H7 (cell line): Measurements from ENCODE around the gene TMEM176B. TPM values are rescaled to one million over a fixed set of nuclear protein-coding genes. Genes with fewer than 3 reads are reported as not detected.
A peak's percentile ranks its signal among the peaks of the same experiment; 100 is the strongest.

Experiments
- DNase-seq: peaks from one replicate; pipeline ENCODE4 v3.0.0; 2012
- H3K27me3 ChIP-seq: 2 replicates; pipeline ENCODE4 v1.6.0; 2011; ENCODE audit warnings: mild to moderate bottlenecking, low read length; ENCODE audit not compliant: control insufficient read depth, insufficient read depth
- H3K36me3 ChIP-seq: replicated peaks from 2 replicates; pipeline ENCODE4 v1.5.1; 2011; ENCODE audit warnings: low read length; ENCODE audit not compliant: control insufficient read depth, insufficient read depth
- H3K4me3 ChIP-seq: 2 replicates; pipeline ENCODE4 v1.5.1; 2011; ENCODE audit warnings: low read depth, mild to moderate bottlenecking, control low read depth, low read length, moderate library complexity; ENCODE audit not compliant: insufficient read depth
- total RNA-seq: library from RNA; depleted of rRNA; stranded (reverse); fragments of >200 nt; shearing (Covaris generic); gene quantifications from 2 replicates; pipeline ENCODE4 v1.2.3, GENCODE V29; 2014

TMEM176B gene
- total RNA-seq, 1 experiment from 2014 or later, result 0.80 TPM

DNA sequence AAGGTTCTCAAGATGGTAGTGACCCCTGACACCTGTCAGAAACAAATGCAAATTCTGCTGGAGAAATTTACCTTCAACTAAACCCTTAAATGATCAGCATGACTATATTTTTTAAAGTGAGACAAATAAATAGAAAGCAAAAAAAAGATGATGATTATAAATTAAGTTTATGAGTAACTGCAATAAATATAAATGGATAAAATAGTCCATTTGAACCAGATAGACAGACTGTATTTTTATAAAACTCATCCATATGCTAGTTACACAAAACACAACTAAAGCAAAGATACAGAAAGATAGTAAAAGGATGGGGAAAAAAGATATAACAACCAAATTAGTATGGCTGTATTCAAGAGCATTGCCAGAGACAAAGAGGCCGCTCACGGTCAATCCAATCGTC lies 6.3 kb upstream of the TMEM176B start:
- H3K27me3 ChIP-seq, result peaks cover 13% of the 10 kb centered on the region; the same call in 1 of the 2 replicates
- no peak overlapping the region for H3K4me3 ChIP-seq
- DNase-seq, result no peak
- no peaks in the 10 kb centered on the region for H3K36me3 ChIP-seq

DNA sequence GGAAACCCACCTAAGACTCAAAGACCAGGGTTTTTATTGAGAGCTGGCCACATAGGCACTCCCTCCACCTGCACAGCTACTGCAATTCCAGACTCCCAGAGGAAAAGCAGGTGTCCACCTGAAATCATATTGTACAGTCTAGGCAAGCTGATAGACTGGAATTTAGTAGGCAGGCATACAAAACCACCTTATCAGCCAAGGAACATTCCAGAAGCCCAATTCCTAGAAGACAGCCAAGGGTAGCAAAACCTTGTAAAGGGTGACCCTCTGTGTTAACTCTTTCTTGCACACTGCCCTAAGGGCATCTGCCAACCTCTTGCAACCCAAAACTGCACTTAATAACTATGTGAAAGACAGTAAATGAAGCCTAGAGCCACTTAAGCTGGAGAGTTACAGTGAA lies 5.7 kb upstream of the TMEM176B start:
- Histone ChIP-seq H3K27me3 (peaks cover 19% of the 10 kb centered on the region; the same call in 1 of the 2 replicates), H3K4me3 (no peak overlapping the region), H3K36me3 (no peaks in the 10 kb centered on the region)
- DNase-seq, result no peak

DNA sequence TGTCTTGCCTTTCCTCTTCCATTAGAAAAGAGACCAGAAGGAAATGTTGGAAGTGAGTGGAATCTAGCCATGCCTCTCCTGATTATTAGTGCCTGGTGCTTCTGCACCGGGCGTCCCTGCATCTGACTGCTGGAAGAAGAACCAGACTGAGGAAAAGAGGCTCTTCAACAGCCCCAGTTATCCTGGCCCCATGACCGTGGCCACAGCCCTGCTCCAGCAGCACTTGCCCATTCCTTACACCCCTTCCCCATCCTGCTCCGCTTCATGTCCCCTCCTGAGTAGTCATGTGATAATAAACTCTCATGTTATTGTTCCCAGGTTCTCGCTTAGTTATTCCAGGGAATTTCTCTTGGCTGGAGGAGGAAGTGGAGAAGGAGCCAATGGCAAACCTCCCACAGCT lies 4.6 kb upstream of the TMEM176B start:
- Histone ChIP-seq H3K36me3 (no peaks in the 10 kb centered on the region), H3K4me3 (no peak overlapping the region), H3K27me3 (peaks cover 29% of the 10 kb centered on the region; the same call in 1 of the 2 replicates)
- DNase-seq, result no peak

DNA sequence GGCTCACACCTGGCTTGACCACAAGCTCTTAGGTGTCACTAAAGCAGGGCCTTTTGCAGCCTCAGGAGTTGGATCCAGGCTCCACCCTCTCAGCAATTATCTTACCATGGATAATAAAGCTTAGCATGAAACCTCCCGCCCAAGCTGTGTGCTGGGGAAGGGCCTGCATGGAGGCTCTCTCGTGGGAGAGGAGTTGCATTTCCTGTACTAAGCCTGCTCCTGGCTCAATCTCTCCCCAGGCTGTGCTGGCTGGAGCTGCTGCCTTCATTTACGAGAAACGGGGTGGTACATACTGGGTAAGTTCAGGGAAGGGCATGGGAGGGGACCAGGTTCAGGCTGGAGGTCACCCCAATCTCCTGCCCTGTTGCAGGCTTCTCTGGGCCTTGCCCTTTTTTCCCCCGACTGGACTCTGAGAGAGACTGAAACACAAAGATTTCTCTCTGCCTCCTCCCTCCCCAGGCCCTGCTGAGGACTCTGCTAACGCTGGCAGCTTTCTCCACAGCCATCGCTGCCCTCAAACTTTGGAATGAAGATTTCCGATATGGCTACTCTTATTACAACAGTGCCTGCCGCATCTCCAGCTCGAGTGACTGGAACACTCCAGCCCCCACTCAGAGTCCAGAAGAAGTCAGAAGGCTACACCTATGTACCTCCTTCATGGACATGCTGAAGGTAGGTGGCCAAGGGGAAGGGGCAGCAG lies 3.1 kb upstream of the TMEM176B start:
- Histone ChIP-seq H3K27me3 (peaks cover 43% of the 10 kb centered on the region; the same call in 1 of the 2 replicates), H3K36me3 (no peaks in the 10 kb centered on the region), H3K4me3 (no peak overlapping the region)
- DNase-seq, result no peak

DNA sequence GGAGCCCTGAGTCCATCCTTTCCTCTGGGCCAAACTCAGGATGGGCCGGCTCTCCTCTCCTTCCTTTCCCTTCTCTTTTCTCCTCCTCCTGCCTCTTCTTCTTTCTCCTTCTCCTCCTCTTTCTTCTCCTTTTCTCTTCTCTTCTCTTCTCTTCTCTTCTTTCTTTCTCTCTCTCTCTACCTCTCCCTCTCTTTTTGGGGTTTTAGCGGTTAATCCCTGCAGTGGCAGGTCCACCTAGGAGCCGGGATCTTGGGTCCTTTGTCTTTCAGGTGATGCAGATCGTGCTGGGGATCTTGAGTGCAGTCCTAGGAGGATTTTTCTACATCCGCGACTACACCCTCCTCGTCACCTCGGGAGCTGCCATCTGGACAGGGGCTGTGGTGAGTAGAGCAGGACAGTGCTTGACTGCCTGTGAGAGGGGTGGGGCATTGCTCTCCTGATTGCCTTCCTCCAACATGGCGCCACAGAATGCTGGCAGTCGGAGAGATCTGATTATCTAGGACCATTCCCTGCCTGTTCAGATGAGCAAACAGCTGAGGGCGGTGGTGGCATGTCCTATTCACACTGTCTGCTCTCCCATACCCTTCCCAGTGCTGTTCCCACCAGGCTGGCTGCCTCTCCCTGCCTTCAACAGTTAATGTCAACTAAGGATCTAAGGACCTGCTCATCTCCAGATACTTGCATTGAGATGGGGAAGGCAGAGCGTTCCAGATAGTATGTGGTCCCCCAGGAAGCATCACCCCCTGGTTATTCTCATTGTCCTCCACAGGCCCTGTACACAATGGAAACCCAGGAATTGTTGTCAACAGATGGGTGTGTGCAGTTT lies 2.0 kb upstream of the TMEM176B start:
- no peak overlapping the region for H3K4me3 ChIP-seq
- DNase-seq, result no peak
- H3K36me3 ChIP-seq, result no peaks in the 10 kb centered on the region
- peaks cover 43% of the 10 kb centered on the region; the same call in 1 of the 2 replicates for H3K27me3 ChIP-seq

DNA sequence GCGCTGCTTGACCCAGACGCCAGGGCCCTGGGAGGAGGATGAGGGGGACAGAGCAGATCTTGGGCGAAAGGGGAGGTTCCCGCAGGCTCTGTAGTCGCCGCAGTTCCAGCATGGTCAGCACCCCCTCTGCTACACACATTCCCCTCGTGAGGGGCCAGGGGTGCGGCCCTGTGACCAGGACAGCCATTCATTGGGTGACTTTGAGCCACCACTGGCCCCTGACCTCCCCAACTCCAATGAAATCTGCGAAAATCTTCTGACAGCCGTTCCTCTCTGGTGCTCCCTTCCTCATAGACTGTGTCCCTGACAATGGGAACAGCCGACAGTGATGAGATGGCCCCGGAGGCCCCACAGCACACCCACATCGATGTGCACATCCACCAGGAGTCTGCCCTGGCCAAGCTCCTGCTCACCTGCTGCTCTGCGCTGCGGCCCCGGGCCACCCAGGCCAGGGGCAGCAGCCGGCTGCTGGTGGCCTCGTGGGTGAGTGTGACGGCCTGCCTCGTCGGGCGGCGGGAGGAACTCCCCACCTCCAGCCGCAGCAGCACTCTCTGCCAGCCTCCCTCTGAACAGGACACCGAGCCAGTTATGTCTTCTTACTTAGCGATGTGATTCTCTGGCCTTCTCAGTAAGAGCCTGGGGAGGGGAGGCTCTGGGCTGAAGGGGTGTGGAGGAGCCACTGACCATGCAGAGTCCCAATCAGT lies 1.2 kb upstream of the TMEM176B start:
- no peaks in the 10 kb centered on the region for H3K36me3 ChIP-seq
- DNase-seq, result peak; percentile 74
- peaks cover 43% of the 10 kb centered on the region; the same call in 1 of the 2 replicates for H3K27me3 ChIP-seq
- H3K4me3 ChIP-seq, result peak overlapping the region; percentile 34; the same call in 1 of the 2 replicates

DNA sequence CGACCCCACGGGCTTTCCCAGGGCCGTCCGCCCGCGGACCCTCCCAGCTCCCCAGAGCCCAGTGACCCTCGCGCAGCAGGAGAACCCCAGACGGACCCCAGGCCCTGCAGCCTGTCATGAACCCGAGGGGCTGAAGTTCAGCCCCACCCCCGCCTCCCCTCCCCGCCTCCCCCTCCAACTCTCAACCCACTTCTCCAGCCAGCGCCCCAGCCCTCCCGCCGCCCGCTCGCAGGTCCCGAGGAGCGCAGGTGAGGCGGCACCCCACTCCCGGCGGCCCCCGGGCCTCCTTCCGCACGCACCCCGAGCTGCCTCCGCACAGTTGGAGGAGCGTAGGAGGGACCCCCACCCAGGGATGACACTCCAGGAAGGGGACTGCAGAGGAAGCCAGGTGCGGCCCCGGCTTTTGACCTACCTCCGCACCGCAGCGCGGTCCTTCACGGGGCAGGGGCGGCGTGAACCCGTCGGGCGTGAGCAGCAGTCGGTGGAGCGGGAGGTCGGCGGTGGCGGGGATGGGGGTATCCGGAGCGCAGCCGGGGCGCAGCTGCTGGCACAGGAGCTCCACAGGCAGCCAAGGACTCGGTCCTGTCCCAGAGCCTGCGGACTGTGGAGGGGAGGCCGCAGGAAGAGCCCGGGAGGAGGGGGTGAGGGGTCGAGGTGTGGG lies 547 bp upstream of the TMEM176B start, which contains the start of gene TMEM176A:
Gene TMEM176A, plus strand, starts transcription at position 189 of the 661 bp plus-strand sequence. CDS start 782 bp downstream, outside the sequence.
- peaks cover 43% of the 10 kb centered on the region; the same call in 1 of the 2 replicates for H3K27me3 ChIP-seq
- peak within 1 kb of the TSS; percentile 34; the same call in 1 of the 2 replicates for H3K4me3 ChIP-seq
- no peaks in the 10 kb centered on the region for H3K36me3 ChIP-seq
- DNase-seq, result peak; percentile 81

DNA sequence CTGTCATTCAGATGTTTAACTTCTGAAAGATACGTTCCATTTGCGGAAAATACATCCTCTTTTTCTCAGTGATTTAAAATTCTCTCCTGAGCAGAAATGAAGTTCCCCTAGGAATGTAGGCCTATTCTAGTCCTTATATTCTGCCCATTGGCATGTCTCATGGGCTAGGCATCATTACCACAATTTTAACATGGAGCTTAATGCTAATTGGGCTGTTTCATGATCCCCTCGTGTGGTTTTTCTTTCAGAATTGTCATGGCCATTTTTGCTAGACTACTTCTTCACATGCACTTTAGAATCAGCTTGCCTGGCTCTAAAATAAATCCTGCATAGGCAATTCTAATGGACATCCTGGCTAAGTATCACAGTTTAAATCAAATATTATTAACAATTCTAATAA lies 1.0 kb downstream of the TMEM176B start:
- Histone ChIP-seq H3K4me3 (no peak overlapping the region), H3K36me3 (no peaks in the 10 kb centered on the region), H3K27me3 (peaks cover 43% of the 10 kb centered on the region; the same call in 1 of the 2 replicates)
- no peak for DNase-seq

DNA sequence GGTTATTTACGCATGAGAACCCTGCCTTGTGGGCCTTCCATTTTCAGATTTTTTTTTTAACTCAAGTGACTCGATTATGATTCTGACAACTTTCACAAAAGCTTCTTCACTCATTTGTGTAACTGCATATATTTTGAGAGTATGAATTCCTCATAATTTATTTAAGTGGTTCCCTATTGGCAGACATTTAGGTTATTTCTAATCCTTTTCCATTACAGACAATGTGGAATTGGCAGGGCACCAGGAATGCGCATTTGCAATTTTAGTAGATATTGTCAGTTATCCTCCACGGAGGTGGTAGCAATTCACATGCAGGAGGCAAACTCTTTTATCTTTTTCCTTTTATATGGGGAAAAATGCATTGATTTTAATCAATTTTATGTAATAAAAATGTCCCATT lies 2.5 kb downstream of the TMEM176B start:
- no peak for DNase-seq
- Histone ChIP-seq H3K4me3 (no peak overlapping the region), H3K27me3 (peaks cover 44% of the 10 kb centered on the region), H3K36me3 (no peaks in the 10 kb centered on the region)

DNA sequence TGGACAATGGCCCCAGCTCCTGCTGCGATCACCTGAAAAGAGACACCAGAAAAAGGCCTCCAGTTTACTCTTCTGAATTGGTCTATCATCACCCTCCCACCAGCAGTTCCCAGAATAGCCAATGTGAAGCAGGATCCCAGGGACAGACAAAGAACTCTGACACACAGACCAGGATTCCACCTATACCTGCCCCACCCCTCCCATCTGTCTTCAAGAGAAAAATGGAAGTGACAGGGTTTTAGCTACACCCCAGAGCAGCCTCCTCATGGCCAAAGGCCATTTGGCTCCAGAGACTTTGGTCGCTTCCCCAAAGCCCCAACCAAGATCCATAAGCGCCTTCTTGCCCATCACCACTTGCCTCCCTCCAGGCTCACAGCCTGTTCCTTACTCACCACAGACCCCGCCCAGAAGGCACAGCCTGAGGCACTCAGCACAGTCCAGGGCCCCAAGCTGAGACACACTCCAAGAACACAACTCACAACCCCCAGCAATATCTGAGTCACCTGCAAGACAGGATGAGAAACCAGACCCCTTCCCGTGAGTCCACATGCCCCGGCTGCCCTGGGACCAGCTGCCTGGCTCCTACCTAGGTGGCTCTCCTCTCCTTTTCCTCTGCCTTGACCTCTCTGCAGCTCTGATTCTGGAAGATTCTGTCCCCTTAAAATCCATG lies 6.5 kb downstream of the TMEM176B start:
- Histone ChIP-seq H3K36me3 (no peaks in the 10 kb centered on the region), H3K4me3 (no peak overlapping the region), H3K27me3 (peaks cover 6% of the 10 kb centered on the region)
- DNase-seq, result no peak

DNA sequence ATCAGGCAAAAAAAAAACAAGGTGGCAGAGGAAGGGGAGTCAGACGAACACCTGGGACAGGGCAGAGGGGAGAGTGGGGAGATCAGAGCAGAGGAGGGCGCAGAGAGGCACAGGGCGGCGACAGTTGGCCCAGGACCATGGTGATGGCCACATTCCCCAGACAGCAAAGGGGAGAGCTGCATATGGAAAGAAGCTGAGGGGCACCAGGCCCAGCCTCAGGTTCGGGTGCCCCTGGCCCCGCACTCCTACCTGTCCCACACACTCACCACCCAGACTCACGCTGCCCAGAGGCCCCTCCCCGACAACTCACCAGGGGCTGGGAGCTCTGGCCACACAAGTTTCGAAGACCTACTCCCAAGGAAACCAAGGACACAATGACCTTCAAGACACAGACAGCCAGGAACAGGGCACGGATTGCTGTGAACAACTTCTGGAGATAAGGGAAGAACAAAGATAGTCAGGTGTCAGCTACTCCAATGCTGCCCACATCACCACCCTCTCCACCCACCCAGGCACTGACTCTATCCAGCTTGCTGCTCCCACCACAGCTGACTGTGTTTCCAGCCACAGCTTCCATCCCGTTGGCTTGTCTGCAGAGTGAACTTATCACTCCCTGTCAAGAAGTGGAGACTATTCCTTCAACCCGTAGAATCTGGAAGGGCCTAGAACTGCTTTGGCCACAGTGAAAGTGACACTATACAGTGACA lies 8.3 kb downstream of the TMEM176B start:
- Histone ChIP-seq H3K36me3 (no peaks in the 10 kb centered on the region), H3K27me3 (peaks cover 4% of the 10 kb centered on the region), H3K4me3 (no peak overlapping the region)
- no peak for DNase-seq

DNA sequence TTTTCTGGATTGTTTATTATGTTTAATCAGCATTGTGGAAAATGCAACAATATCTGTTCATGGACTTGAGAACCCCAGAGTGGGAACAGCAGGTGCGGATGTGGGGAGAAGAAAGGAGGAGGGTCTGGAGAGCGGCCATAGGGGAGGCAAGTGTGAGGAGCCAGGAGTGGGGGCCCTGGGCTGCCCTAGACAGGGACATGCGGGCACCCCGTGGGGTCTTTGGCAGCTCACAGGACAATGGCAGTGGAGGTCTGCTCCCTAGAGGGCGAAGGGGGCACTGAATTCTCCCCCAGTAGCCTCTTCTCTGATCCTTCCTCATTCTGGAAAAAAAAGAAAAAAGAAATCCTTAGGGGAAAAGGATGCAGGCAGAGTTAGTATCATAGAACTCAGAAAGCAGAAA lies 8.9 kb downstream of the TMEM176B start:
- Histone ChIP-seq H3K27me3 (peaks cover 4% of the 10 kb centered on the region), H3K36me3 (no peaks in the 10 kb centered on the region), H3K4me3 (no peak overlapping the region)
- peak; percentile 52 for DNase-seq

DNA sequence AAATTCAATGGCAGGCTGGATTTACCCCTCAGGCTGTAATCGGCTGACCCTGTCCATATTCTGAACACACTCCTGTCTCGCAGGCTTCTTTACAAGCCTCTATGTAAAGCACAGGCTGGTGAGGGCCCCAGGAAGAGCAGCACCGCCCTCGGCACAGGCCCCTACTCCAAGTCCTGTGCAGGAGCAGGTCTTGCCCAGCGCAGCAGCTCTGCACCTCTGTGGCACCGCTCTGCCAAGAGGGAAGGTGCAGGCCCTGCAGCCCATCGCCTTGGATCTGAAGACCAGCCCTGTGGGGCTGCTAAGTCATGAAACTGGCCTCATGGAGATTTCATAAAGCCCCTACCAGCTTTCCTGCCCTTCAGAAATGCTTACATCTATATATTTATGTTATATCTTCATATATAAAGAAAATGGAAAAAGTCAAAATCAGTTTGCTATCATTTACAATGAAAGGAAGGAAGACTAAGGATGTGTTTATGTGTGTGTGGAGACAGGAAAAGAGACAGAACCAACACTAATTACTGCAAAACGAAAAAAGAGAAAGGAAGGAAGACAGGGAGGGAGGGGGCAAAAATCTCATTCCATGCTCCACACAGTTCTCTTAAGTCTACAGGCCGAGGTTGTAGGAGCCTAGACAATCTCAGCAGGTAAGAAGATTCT lies 9.6 kb downstream of the TMEM176B start:
- Histone ChIP-seq H3K4me3 (no peak overlapping the region), H3K27me3 (peaks cover 4% of the 10 kb centered on the region), H3K36me3 (no peaks in the 10 kb centered on the region)
- no peak for DNase-seq
